Measurements from ENCODE around the gene TPPP3. TPM values are rescaled to one million over a fixed set of nuclear protein-coding genes. Genes with fewer than 3 reads are reported as not detected.

The TPPP3 gene
- total RNA-seq, 1 experiment from 2014 or later, result 0.39 TPM

GRCh38 chr16:67437513-67437912, 44.2 kb upstream of the TPPP3 start:
- Mint-ChIP-seq H3K27ac (ENCODE audit: unreplicated experiment) (no peak overlapping the region), H3K9me3 (ENCODE audit: unreplicated experiment) (no peaks in the 10 kb centered on the region), H3K4me1 (ENCODE audit: low read depth, unreplicated experiment) (no peaks in the 10 kb centered on the region), H3K27me3 (ENCODE audit: insufficient read depth, unreplicated experiment) (no peaks in the 10 kb centered on the region), H3K4me3 (ENCODE audit: unreplicated experiment) (no peak overlapping the region), H3K36me3 (ENCODE audit: insufficient read depth, unreplicated experiment) (peaks cover 16% of the 10 kb centered on the region)
- intact Hi-C loops (cut with micrococcal nuclease; ENCODE audit: unreplicated experiment), result no loop called here
- no peak for TF ChIP-seq CTCF (IDR thresholded peaks at IDR 0.05; ENCODE audit: insufficient read depth in 1 of 2, low read depth in 1 of 2, low read length in 1 of 2, severe bottlenecking in 1 of 2, unreplicated experiment in 1 of 2)
- ChIA-PET POLR2A (no interaction called here), CTCF (no interaction called here)
- no peaks in the 10 kb centered on the region for H3K9me3 ChIP-seq
- no peaks in the 10 kb centered on the region for H3K27me3 ChIP-seq (replicated peaks; ENCODE audit: control insufficient read depth, insufficient read depth, low read length)
- DNase-seq, result no peak
- peaks cover 5% of the 10 kb centered on the region for H3K36me3 ChIP-seq (ENCODE audit: control insufficient read depth, insufficient read depth, low read length)
- H3K4me1 ChIP-seq, result no peaks in the 10 kb centered on the region
- BruUV-seq (replicated peaks), result no TSS peak
- H3K4me3 ChIP-seq (ENCODE audit: low read depth, low read length), result no peak overlapping the region

- intact Hi-C loops (cut with micrococcal nuclease; ENCODE audit: unreplicated experiment), result no loop called here
- no peaks in the 10 kb centered on the region for H3K9me3 Mint-ChIP-seq (ENCODE audit: unreplicated experiment)
- no peak overlapping the region for H3K4me3 ChIP-seq (ENCODE audit: low read depth, low read length)
- peaks cover 2% of the 10 kb centered on the region; the same call in 1 of the 2 replicates for H3K4me1 ChIP-seq
- H3K27ac Mint-ChIP-seq (ENCODE audit: unreplicated experiment), result no peak overlapping the region
- DNase-seq, result no peak
- no peaks in the 10 kb centered on the region for H3K4me1 Mint-ChIP-seq (ENCODE audit: low read depth, unreplicated experiment)
- no peak overlapping the region for H3K4me3 Mint-ChIP-seq (ENCODE audit: unreplicated experiment)
- CTCF ChIA-PET, result no interaction called here
- no peaks in the 10 kb centered on the region for H3K27me3 ChIP-seq (replicated peaks; ENCODE audit: control insufficient read depth, insufficient read depth, low read length)
- no TSS peak for BruUV-seq (replicated peaks)
- H3K36me3 ChIP-seq (ENCODE audit: control insufficient read depth, insufficient read depth, low read length), result peaks cover 5% of the 10 kb centered on the region
- H3K27me3 Mint-ChIP-seq (ENCODE audit: insufficient read depth, unreplicated experiment), result no peaks in the 10 kb centered on the region
- peaks cover 16% of the 10 kb centered on the region for H3K36me3 Mint-ChIP-seq (ENCODE audit: insufficient read depth, unreplicated experiment)
- no peaks in the 10 kb centered on the region for H3K9me3 ChIP-seq
- POLR2A ChIA-PET, result no interaction called here
- TF ChIP-seq CTCF (IDR thresholded peaks at IDR 0.05; ENCODE audit: insufficient read depth in 1 of 2, low read depth in 1 of 2, low read length in 1 of 2, severe bottlenecking in 1 of 2, unreplicated experiment in 1 of 2), result no peak
Measured at GRCh38 chr16:67436640-67437193, 43.4 kb upstream of the TPPP3 start.

- no TSS peak for BruUV-seq (replicated peaks)
- Histone ChIP-seq H3K4me1 (peaks cover 7% of the 10 kb centered on the region; the same call in 1 of the 2 replicates), H3K4me3 (ENCODE audit: low read depth, low read length) (no peak overlapping the region), H3K27me3 (replicated peaks; ENCODE audit: control insufficient read depth, insufficient read depth, low read length) (no peaks in the 10 kb centered on the region), H3K36me3 (ENCODE audit: control insufficient read depth, insufficient read depth, low read length) (peaks cover 5% of the 10 kb centered on the region), H3K9me3 (no peaks in the 10 kb centered on the region)
- ChIA-PET POLR2A (no interaction called here), CTCF (interaction anchor here (0.6 to 0.9 kb wide), 3 partner anchors 15 to 109 kb away, joined by 3 read pairs; partner anchors contain the start of gene TPPP3)
- H3K4me3 Mint-ChIP-seq (ENCODE audit: unreplicated experiment), result no peak overlapping the region
- DNase-seq, result no peak
- intact Hi-C loops (cut with micrococcal nuclease; ENCODE audit: unreplicated experiment), result no loop called here
- H3K27me3 Mint-ChIP-seq (ENCODE audit: insufficient read depth, unreplicated experiment), result no peaks in the 10 kb centered on the region
- H3K9me3 Mint-ChIP-seq (ENCODE audit: unreplicated experiment), result no peaks in the 10 kb centered on the region
- peaks cover 16% of the 10 kb centered on the region for H3K36me3 Mint-ChIP-seq (ENCODE audit: insufficient read depth, unreplicated experiment)
- no peaks in the 10 kb centered on the region for H3K4me1 Mint-ChIP-seq (ENCODE audit: low read depth, unreplicated experiment)
- H3K27ac Mint-ChIP-seq (ENCODE audit: unreplicated experiment), result no peak overlapping the region
- no peak for TF ChIP-seq CTCF (IDR thresholded peaks at IDR 0.05; ENCODE audit: insufficient read depth in 1 of 2, low read depth in 1 of 2, low read length in 1 of 2, severe bottlenecking in 1 of 2, unreplicated experiment in 1 of 2)
Measured at GRCh38 chr16:67435758-67436164, 42.5 kb upstream of the TPPP3 start.

All from Caco-2 (cell line).